GM21528 (cell line): Measurements from ENCODE around the gene DKKL1.

Experiments used
- ATAC-seq: cut with Tn5 transposase; IDR thresholded peaks from one replicate; pipeline ENCODE4 v1.9.1; 2021; ENCODE audit warnings: mild to moderate bottlenecking, moderate library complexity; ENCODE audit not compliant: unreplicated experiment, low FRiP score

Gene DKKL1

GRCh38 chr19:49391581-49392399 lies 28.1 kb downstream of the DKKL1 start:
- no peak for ATAC-seq

DNA sequence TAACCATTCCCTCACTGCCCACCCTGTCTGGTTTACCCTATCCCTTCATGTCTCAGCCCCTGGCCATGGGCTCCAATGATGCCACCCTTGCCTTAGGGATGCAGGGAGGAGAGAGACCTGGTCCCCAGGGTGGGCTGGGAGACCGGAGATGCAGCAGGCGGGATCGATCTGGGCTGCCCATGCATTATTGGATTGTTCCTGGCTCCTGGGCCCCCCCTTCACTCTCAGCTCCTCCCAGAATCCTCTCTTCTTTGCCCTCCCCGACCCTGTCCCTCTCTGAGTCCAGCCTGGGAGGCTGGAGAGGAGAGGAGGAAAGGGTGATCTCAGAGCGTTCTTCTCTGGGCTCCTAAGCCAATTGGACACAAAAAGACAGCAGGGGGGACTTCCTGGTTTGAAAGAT lies 30.2 kb downstream of the DKKL1 start:
- ATAC-seq = no peak

DNA sequence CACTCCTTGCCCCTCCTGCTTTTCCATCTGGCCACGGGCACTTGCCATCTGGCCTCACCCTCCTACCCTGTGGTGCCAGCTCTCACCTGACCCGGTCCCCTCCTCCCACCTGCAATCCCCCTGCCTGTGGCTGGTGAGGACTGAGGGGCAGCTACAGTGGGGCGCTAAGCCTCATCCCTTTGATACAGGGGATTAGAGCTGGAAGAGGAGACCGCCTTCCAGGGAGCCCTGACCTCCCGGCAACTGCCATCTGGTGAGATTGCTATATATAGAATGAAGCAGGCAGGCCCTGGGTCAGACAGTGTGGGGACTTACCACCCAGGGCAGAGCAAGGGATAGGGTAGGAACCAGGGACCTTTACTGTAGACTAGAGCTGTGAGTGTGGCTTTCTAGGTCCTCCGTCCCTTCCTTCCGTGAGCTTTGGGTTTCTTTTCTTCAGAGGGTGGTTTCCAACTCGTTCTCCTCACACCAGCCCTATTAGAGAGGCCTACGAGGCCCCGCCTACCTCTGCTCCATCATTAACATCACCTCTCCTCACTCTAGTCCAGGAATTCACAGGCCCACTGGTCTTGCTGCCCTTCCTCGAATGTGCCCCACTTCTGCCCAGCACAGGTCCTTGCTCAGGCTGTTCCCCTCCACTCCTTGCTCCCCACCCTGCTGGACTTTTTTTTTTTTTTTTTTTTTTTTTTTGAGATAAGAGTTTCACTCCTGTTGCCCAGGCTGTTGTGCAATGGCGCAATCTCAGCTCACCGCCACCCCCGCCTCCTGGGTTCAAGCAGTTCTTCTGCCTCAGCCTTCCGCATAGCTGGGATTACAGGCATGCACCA lies 32.1 kb downstream of the DKKL1 start:
- ATAC-seq = no peak

DNA sequence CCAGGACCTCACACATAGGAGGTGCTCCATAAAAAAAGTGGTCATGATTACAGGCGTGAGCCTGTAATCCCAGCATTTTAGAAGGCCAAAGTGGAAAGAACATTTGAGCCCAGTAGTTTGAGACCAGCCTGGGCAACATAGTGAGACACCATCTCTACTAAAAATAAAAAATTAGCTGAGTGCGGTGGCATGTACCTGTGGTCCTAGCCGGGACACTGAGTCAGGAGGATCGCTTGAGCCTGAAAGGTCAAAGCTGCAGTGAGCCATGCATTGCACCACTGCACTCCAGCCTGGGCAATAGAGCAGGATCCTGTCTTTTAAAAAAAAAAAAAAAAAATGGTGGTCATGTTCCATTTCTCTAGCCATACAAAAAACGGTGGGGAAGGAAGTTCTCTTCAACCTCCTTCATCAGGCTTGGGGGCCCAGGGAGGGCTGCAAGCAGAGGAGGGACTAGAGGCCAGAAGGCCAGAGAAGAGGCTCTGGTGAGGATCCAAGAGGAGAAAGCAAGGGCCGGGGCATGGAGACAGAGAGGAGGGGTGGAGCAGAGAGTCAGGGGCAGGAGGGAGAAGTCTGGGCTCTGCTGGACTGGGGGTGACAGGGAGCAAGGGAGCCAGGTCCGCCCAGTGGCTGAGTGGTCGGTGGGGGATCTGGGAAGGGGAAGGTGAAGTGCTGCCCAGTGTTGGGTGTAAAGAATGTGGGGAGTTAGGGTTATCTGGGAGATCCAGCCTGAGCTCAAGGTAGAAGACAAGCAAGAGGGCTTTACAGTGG lies 33.2 kb downstream of the DKKL1 start:
- ATAC-seq = no peak

DNA sequence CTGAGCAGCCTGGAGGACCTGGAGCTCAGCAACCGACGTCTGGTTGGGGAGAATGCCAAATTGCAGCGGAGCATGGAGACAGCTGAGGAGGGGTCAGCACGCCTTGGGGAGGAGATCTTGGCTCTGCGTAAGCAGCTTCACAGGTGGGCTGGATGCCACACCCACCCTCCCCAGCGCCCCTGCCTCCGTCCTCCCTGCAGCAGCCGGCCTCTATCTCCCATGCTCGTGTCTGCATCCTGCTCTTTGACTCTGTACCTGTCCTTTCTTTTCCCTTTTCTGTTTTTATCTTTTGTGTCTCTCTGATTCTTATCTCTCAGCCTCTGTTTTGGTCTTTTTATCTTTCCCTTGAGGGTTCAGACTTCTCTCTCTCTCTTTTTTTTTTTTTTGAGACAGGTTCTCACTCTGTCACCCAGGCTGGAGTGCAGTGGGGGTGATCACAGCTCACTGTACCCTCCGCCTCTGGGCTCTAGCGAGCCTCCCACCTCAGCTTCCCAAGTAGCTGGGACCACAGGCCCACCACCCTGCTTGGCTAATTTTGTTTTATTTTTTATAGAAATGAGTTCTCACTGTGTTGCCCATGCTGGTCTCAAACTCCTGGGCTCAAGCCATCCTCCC lies 34.4 kb downstream of the DKKL1 start:
- ATAC-seq = no peak

DNA sequence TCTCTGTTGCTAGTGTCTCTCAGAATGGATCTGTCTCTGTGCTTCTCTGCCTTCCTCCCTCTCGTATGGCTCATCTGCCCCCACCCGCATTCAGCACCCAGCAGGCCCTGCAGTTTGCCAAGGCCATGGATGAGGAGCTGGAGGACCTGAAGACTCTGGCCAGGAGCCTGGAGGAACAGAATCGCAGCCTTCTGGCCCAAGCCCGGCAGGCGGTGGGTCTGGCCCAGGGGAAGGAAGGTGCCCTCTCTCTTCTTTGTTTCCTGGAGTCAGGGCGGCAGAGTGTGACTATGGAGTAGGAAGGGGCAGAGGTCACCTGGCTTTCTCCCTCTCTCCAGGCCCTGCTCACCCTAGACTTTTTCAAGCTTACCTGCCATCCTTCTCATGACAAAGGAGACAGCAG lies 35.3 kb downstream of the DKKL1 start:
- no peak for ATAC-seq

GRCh38 chr19:49400029-49400428 lies 36.4 kb downstream of the DKKL1 start:
- ATAC-seq = no peak

DNA sequence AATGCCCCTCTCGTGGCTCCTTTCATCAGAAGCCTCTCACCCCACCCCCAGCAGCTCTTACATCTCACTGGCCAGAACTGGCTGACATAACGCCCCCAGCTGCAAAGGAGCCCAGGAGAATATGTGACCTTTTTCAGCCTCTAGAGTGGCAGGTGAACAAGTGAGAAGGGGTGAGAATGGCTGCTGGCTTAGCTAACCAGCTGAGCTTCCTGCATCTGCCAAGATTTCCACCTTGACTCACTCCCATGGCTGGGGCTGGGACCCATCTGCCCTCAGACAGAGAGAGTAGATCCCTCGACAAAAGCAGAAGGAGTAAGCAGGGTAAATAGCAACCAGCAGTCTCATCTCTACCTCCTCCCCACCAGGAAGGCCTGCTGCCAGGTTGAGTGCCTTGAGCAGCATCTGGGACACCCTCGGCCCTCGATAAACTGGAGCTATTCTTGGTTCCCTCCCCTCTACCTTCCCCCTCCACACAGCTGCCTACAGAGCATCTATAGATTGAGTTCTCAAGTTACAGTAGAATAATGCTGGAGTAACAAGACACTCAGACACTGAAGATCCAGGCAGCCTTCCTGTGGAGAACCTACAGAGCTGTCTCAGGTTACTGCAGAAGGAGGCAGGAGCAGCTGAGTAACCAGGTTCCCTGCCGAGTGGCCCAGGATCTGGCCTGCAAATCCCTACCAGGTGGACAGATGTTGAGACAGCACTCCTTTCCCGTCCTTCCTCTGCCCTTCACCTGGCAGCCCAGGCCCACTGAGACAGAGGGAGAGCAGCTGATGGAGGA lies 39.9 kb downstream of the DKKL1 start:
- ATAC-seq = no peak

GRCh38 chr19:49407079-49407478 lies 43.4 kb downstream of the DKKL1 start:
- no peak for ATAC-seq

GRCh38 chr19:49407482-49408015 lies 43.9 kb downstream of the DKKL1 start:
- no peak for ATAC-seq

DNA sequence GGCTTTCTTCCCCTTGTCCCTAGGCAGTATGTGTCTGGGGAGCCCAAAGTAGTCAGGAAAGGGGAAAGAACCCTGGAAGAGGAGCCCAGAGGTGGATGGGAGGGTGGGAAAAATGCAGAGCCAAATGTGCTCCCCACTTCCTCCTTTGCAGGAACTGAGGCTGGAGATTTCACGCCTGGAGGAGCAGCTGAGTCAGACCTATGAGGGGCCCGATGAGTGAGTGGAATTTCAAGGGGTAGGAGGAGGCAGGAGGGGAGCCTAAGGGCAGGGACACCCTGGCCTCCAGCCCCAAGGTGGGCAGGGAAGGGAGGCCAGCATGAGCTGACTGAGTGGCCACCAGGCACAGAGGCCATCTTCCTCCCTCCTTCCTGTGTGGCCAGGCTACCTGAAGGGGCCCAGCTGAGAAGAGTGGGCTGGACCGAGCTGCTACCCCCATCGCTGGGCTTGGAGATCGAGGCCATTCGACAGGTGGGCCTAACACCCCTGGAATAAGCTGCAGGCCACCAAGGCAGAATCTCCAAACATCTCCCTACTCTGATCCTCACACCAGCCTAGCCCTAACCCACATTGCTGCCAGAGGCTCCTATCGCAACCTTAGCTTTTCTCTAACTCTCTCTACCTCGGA lies 45.3 kb downstream of the DKKL1 start:
- ATAC-seq = no peak

- no peak for ATAC-seq
Observed at GRCh38 chr19:49409441-49410029, 45.9 kb downstream of the DKKL1 start.

- no peak for ATAC-seq
Observed at GRCh38 chr19:49411681-49412326, 48.1 kb downstream of the DKKL1 start.

DNA sequence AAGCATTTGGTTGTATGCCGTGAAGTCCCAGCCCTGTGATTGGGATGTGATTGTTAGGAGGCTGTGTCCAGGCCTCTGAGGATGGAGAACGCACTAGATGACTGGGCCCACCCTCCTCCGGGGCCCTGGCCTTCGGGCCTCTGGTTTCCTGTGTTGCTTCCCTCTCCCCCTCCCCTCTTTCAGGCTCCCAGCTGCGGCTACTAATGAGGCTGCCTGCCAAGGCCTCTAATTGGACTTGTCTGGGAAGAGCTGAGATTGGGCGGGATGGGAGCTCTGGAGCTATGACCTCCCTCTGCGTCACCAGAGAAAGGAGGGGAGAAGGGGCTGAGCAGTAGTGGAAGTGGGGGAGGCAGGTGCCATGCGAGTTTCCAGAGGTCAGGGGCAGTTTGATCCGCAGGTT lies 49.7 kb downstream of the DKKL1 start:
- no peak for ATAC-seq

GRCh38 chr19:49414256-49414655 lies 50.6 kb downstream of the DKKL1 start:
- no peak for ATAC-seq

DNA sequence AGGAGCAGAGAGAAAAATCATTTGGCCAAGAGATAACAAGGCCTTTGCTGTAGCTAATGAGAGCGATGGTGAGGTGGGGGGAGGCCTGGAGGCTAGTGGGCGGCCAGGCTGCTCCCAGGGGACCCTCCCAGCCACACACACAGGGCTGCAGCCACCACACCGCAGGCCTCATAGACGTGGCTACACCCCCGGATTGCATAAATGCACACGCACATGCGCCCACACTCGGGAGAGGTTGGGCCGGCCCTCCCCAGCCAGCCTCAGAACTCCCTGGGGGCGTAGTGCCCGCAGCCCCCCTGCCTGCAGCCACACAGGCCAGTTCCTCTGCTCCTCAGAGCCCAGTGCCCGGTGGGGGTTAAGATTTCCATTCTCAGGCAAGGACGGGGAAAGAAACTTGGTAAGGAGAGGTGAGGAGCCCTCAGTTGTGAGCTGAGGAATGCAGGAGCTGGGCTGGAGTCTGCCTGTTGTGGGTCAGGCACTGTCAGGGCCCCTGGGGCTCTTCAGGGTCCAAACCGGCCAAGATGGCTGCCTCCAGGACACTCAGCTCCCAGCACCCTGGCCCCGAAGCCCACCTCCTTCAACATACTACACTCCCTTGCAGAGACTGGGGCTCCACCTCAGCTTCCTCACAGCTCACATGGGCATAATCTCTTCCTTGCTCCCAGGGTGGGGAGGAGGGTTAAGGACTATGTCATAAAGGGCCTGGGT lies 51.6 kb downstream of the DKKL1 start:
- no peak for ATAC-seq

DNA sequence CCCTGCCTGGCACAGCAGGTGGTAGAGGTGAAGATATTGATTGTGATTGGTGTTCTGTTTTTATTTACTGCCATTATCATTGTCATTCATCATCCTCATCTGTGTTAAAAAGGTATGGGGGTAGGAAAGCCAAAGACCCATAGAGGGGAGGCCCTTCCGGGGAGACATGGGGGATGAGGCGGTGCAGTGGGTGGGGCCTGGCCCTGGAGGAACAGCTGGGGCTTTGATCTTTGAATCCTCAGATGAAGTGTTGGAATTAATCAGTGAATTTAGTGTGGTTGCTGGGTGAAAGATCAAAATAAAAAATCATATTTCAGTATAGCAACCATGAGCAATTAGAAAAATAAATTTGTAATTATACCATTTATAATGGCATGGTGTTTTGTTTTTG lies 52.1 kb downstream of the DKKL1 start:
- ATAC-seq = no peak

GRCh38 chr19:49417088-49417487 lies 53.4 kb downstream of the DKKL1 start:
- no peak for ATAC-seq
